GM12865 (cell line): ENCODE data around the gene GPR153.

Experiments used
- DNase-seq: peaks from one replicate; pipeline ENCODE4 v3.0.0; 2010; ENCODE audit warnings: low read depth
- H3K4me3 ChIP-seq: 2 replicates; pipeline ENCODE4 v1.5.1; 2011; ENCODE audit warnings: mild to moderate bottlenecking, low read depth, low read length, control low read depth
- CTCF ChIP-seq: IDR thresholded peaks from 2 replicates; pipeline ENCODE4 v1.5.1; 2011; ENCODE audit warnings: low read length, control low read depth, low read depth, inconsistent platforms; ENCODE audit not compliant: insufficient read depth; ENCODE audit errors: missing control alignments

GPR153 gene

GRCh38 chr1:6241107-6241886, 19.6 kb downstream of the GPR153 start:
- TF ChIP-seq CTCF: no peak
- DNase-seq: no peak
- no peak overlapping the region for H3K4me3 ChIP-seq

- no peak for DNase-seq
- no peak for TF ChIP-seq CTCF
- H3K4me3 ChIP-seq: no peak overlapping the region
Measured at GRCh38 chr1:6239950-6240768, 20.7 kb downstream of the GPR153 start.

GRCh38 chr1:6239213-6239752, 21.6 kb downstream of the GPR153 start:
- no peak for TF ChIP-seq CTCF
- H3K4me3 ChIP-seq: no peak overlapping the region
- DNase-seq: no peak

GRCh38 chr1:6237093-6237492, 23.8 kb downstream of the GPR153 start:
- no peak for TF ChIP-seq CTCF

GRCh38 chr1:6235296-6235677, 25.6 kb downstream of the GPR153 start:
- H3K4me3 ChIP-seq: peak overlapping the region; percentile 95

More at GRCh38 chr1:6237093-6237492, 23.8 kb downstream of the GPR153 start:
- no peak for DNase-seq
- no peak overlapping the region for H3K4me3 ChIP-seq

GRCh38 chr1:6234502-6235295, 26.2 kb downstream of the GPR153 start:
- peak; percentile 30 for DNase-seq
- no peak for TF ChIP-seq CTCF
- peak overlapping the region; percentile 95 for H3K4me3 ChIP-seq

More at GRCh38 chr1:6235296-6235677, 25.6 kb downstream of the GPR153 start:
- peak; percentile 38 for DNase-seq
- TF ChIP-seq CTCF: no peak
